K562 (cell line): ENCODE results near the gene ACTRT2. TPM values are rescaled to one million over a fixed set of nuclear protein-coding genes. Genes with fewer than 3 reads are reported as not detected.

Experiments used
- ATAC-seq: fragments of 200-7000 bp; cut with Tn5 transposase; 3 replicates; pipeline ENCODE4 v1.9.1; 2020; ENCODE audit warnings: moderate library complexity
- BruUV-seq: library from RNA; stranded (reverse); fragments of 400-500 nt; replicated peaks from 2 replicates; lab custom pipeline; 2021; lab: Mats Ljungman, UMichigan
- CTCF ChIA-PET: fragments of 300-600 bp; formaldehyde crosslinking; extraction: SDS; loops from one replicate; lab custom pipeline; 2021; ENCODE audit warnings: low intra/inter-chr PET ratio; lab: Yijun Ruan, JAX
- POLR2A ChIA-PET: fragments of 300-600, 350-650 bp; sonication (Branson Sonifier 250); formaldehyde crosslinking; extraction: SDS; loops from one replicate; lab custom pipeline; 2021; ENCODE audit warnings: antibody characterized with exemption, inconsistent platforms; lab: Yijun Ruan, JAX
- DNase-seq, 4 experiments: peaks; one replicate each; pipeline versions ENCODE4 v3.0.0 to v3.0.0-alpha.2; 2011 to 2018; ENCODE audit warnings: low spot score in 3 of 4, mixed read lengths in 3 of 4; ENCODE audit errors: extremely low read depth in 1 of 4
- FAIRE-seq: peaks from 2 replicates; lab custom pipeline; 2011; peaks lifted over from hg19 to GRCh38; lab: Jason Lieb, UNC
- H2AFZ ChIP-seq: 2 replicates; pipeline ENCODE4 v1.6.0; 2011; ENCODE audit warnings: low read depth, low read length, control low read depth, inconsistent platforms
- H3K27ac ChIP-seq: fragments of 200-600 bp; 3 replicates; pipeline ENCODE4 v1.8.0; 2011; ENCODE audit warnings: low read depth, mild to moderate bottlenecking, control low read depth, inconsistent platforms, low read length, moderate library complexity, mixed read lengths; ENCODE audit errors: extremely low read depth
- H3K27me3 ChIP-seq, 2 experiments: fragments of 300-600 bp in 1 of 2; 2 replicates in 1 of 2; 3 replicates in 1 of 2; pipeline versions ENCODE4 v1.6.0 to v1.8.0; 2011; ENCODE audit warnings: inconsistent platforms in 2 of 2, low read length in 2 of 2, mild to moderate bottlenecking in 1 of 2, mixed read lengths in 1 of 2, moderate library complexity in 1 of 2; ENCODE audit not compliant: control insufficient read depth in 2 of 2, insufficient read depth in 2 of 2
- H3K36me3 ChIP-seq: fragments of 300-600 bp; 3 replicates; pipeline ENCODE4 v1.8.0; 2011; ENCODE audit warnings: mild to moderate bottlenecking, low read length, inconsistent platforms; ENCODE audit not compliant: control insufficient read depth, insufficient read depth
- H3K4me1 ChIP-seq, 2 experiments: fragments of 200-600 bp in 1 of 2; replicated peaks in 1 of 2; 2 replicates in 1 of 2; 3 replicates in 1 of 2; pipeline versions ENCODE4 v1.5.1 to v1.8.0; 2011; ENCODE audit warnings: inconsistent platforms in 2 of 2, low read length in 2 of 2, mild to moderate bottlenecking in 1 of 2, mixed read lengths in 1 of 2, moderate library complexity in 1 of 2; ENCODE audit not compliant: control insufficient read depth in 2 of 2, insufficient read depth in 2 of 2
- H3K4me2 ChIP-seq: 2 replicates; pipeline ENCODE4 v1.6.1; 2011; ENCODE audit warnings: low read length, control low read depth, inconsistent platforms, mixed read lengths; ENCODE audit not compliant: insufficient read depth
- H3K4me3 ChIP-seq: fragments of 200-600 bp; sonication (generic), shearing (Covaris generic); 2 replicates; pipeline ENCODE4 v1.5.1; 2016; ENCODE audit warnings: control low read depth, inconsistent platforms
- H3K79me2 ChIP-seq: fragments of 200-600 bp; 3 replicates; pipeline ENCODE4 v1.8.0; 2011; ENCODE audit warnings: low read length, inconsistent platforms; ENCODE audit not compliant: control insufficient read depth, insufficient read depth
- H3K9ac ChIP-seq, 2 experiments: 2 replicates each; pipeline versions ENCODE4 v1.6.0 to v1.6.1; 2011; ENCODE audit warnings: low read depth in 2 of 2, low read length in 2 of 2, control low read depth in 1 of 2, inconsistent platforms in 1 of 2, mild to moderate bottlenecking in 1 of 2, mixed read lengths in 1 of 2; ENCODE audit not compliant: insufficient read depth in 1 of 2
- H3K9me1 ChIP-seq: one replicate; pipeline ENCODE4 v1.6.0; 2011; ENCODE audit warnings: inconsistent platforms, mild to moderate bottlenecking, low read length, moderate library complexity; ENCODE audit not compliant: control insufficient read depth, insufficient read depth
- H3K9me3 ChIP-seq: replicated peaks from 2 replicates; pipeline ENCODE4 v1.5.1; 2011; ENCODE audit warnings: low read depth, low read length, inconsistent platforms; ENCODE audit not compliant: control insufficient read depth, insufficient read depth
- H4K20me1 ChIP-seq: replicated peaks from 2 replicates; pipeline ENCODE4 v1.6.1; 2011; ENCODE audit warnings: low read length, inconsistent platforms, mixed read lengths; ENCODE audit not compliant: control insufficient read depth, insufficient read depth
- CEBPB ChIP-seq: fragments of 450-650 bp; IDR thresholded peaks from 2 replicates; pipeline ENCODE4 v1.6.1; 2016; ENCODE audit warnings: missing genetic modification characterization, missing compliant biosample characterization
- EP400 ChIP-seq: fragments of 450-650 bp; IDR thresholded peaks from 2 replicates; pipeline ENCODE4 v1.6.1; 2017; ENCODE audit warnings: antibody characterized with exemption, mild to moderate bottlenecking, moderate library complexity
- IFI16 ChIP-seq: fragments of 250-450 bp; sonication (Bioruptor Pico); IDR thresholded peaks from 2 replicates; pipeline ENCODE4 v2.1.2; 2022; ENCODE audit warnings: mild to moderate bottlenecking, inconsistent platforms
- IRF2 ChIP-seq: sonication (generic); formaldehyde crosslinking; IDR thresholded peaks from 2 replicates; pipeline ENCODE4 v1.8.1; 2022; ENCODE audit warnings: mild to moderate bottlenecking, missing genetic modification reagents
- MAFG ChIP-seq: fragments of 450-650 bp; conservative IDR thresholded peaks from 2 replicates; pipeline ENCODE4 v1.6.1; 2016; ENCODE audit warnings: missing genetic modification characterization, missing compliant biosample characterization
- MTA1 ChIP-seq: fragments of 450-650 bp; IDR thresholded peaks from 2 replicates; pipeline ENCODE4 v1.6.1; 2017; ENCODE audit warnings: borderline replicate concordance
- NFE2L1 ChIP-seq: fragments of 450-650 bp; IDR thresholded peaks from 2 replicates; pipeline ENCODE4 v1.6.1; 2016; ENCODE audit warnings: missing genetic modification characterization, low read depth, mild to moderate bottlenecking, missing compliant biosample characterization, moderate library complexity, borderline replicate concordance
- NFIC ChIP-seq: fragments of 450-650 bp; IDR thresholded peaks from 2 replicates; pipeline ENCODE4 v1.6.1; 2017; ENCODE audit warnings: mild to moderate bottlenecking, inconsistent platforms
- RFX1 ChIP-seq: fragments of 450-650 bp; IDR thresholded peaks from 2 replicates; pipeline ENCODE4 v1.6.1; 2016; ENCODE audit warnings: mild to moderate bottlenecking, moderate library complexity
- SP1 ChIP-seq: sonication (generic); formaldehyde crosslinking; IDR thresholded peaks from 2 replicates; pipeline ENCODE4 v1.8.1; 2022; ENCODE audit warnings: mild to moderate bottlenecking, missing genetic modification reagents
- ZNF121 ChIP-seq: sonication (generic); formaldehyde crosslinking; conservative IDR thresholded peaks from 2 replicates; pipeline ENCODE4 v1.8.0; 2022; ENCODE audit warnings: missing genetic modification reagents
- ZNF263 ChIP-seq: sonication (generic); formaldehyde crosslinking; IDR thresholded peaks from 2 replicates; pipeline ENCODE4 v1.8.0; 2022; ENCODE audit warnings: mild to moderate bottlenecking, missing genetic modification reagents, borderline replicate concordance
- ZNF445 ChIP-seq: fragments of 250-450 bp; sonication (Bioruptor Pico); IDR thresholded peaks from 2 replicates; pipeline ENCODE4 v1.4.0; 2020; ENCODE audit warnings: low read depth, mild to moderate bottlenecking, moderate library complexity
- ZNF830 ChIP-seq: fragments of 250-450 bp; sonication (Bioruptor Pico); IDR thresholded peaks from 2 replicates; pipeline ENCODE4 v1.5.0; 2021; ENCODE audit warnings: mild to moderate bottlenecking
- WGBS: fragments of 100-300 bp; shearing (Covaris generic); methylation state at CpG from one replicate; pipeline ENCODE4 v1.1.6; 2016; ENCODE audit warnings: low coverage, mixed read lengths; ENCODE audit not compliant: insufficient coverage; ENCODE audit errors: missing lambda C conversion rate; 5-methylcytosine and 5-hydroxymethylcytosine counted together
- in situ Hi-C: fragments of 300-500 bp; cut with MboI; formaldehyde crosslinking; loops from 4 replicates; pipeline ENCODE4 v1.15.0; 2018; ENCODE audit warnings: inconsistent platforms, mixed read lengths
- intact Hi-C: fragments of 100-400 bp; cut with micrococcal nuclease; formaldehyde crosslinking; loops from 2 replicates; pipeline ENCODE4 v1.14.2; 2022
- polyA plus RNA-seq, 8 experiments: library from polyadenylated mRNA; depleted of rRNA in 4 of 8; stranded (reverse) in 5 of 8; unstranded in 3 of 8; fragments of >200 nt; fragmentation: Nextera tagmentation in 2 of 8; fragmentation: Illumina TruSeq in 1 of 8; extraction: Ambion mirVana in 2 of 8; extraction: Trizol in 1 of 8; gene quantifications; 2 replicates each; pipeline versions ENCODE4 v1.2.1 to v1.2.3, GENCODE V29; 2011 to 2014; ENCODE audit warnings: inconsistent platforms in 1 of 8, missing spikeins in 1 of 8
- total RNA-seq, 7 experiments: library from RNA; depleted of rRNA in 6 of 7; stranded (reverse); fragments of >200 nt in 6 of 7; fragmentation: Illumina TruSeq in 2 of 7; extraction: Trizol in 2 of 7; gene quantifications; 2 replicates each; pipeline versions ENCODE4 v1.2.1 to v1.2.3, GENCODE V29; 2011 to 2021; ENCODE audit warnings: low replicate concordance in 1 of 7
- TF ChIP-seq, protein P1 (sequence below): sonication (generic); formaldehyde crosslinking; IDR thresholded peaks from 2 replicates; pipeline ENCODE4 v1.8.1; 2023; ENCODE audit warnings: mild to moderate bottlenecking, missing genetic modification reagents
- TF ChIP-seq, protein P2 (sequence below): IDR thresholded peaks from 2 replicates; pipeline ENCODE4 v1.6.1; 2012; ENCODE audit warnings: low read depth, low read length, improper control_type of control experiment, borderline replicate concordance

ACTRT2 gene
- total and polyA plus RNA-seq, 9 of the 15 experiments (the other 6 are each of a cell fraction or from before 2014, with no cell fraction given), result not detected

DNA sequence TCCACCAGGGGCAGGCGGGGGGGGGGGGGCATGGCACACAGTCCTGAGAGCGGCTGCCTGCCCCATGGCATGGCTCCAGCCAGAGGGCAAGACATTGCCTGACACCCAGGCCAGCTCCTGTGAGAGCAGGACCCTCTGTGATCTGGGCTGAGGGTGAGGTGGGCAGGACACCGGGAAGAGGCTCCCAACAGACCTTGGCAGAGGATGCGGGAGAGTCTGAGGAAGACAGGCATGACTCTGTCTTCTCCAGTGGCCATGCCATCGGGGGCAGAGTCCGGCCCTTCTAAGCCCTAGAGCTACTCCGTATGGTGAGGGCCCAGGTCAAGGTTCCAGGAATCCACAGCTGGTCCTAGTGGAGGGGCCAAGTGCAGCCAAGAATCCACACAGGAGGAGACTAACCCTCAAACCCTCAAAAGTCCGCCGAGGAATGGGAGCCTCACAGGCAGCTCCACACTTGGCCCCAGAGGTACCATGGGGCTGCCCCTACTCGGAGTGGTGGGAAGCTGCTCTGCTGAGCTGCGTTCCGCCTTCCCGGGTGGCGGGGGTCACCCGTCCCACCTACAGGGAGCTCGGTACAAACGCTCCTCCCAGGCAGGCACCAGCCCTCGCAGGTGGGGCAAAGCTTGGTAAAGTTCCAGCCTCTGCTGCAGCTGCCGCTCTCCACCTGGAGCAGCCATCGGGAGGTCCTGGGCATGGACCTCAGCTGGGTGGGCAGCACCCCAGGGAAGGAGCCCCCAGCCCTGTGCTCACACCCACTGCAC is 6.5 kb downstream of the ACTRT2 start:
- Histone ChIP-seq H3K9ac (no peak overlapping the region; a peak in 1 of 4 replicates), H3K27ac (no peak overlapping the region), H3K27me3 (peaks cover 18 to 56% of the 10 kb centered on the region in 2 experiments; a peak in 4 of 5 replicates), H3K36me3 (no peaks in the 10 kb centered on the region), H3K4me3 (no peak overlapping the region), H2AFZ (no peak overlapping the region), H3K9me3 (no peaks in the 10 kb centered on the region), H3K4me1 (no peaks in the 10 kb centered on the region; a peak in 1 of 5 replicates), H3K79me2 (no peaks in the 10 kb centered on the region), H3K4me2 (no peak overlapping the region), H3K9me1 (no peaks in the 10 kb centered on the region), H4K20me1 (no peaks in the 10 kb centered on the region)
- no peak for ATAC-seq
- TF ChIP-seq CEBPB (tag) (no peak), MTA1 (no peak), SP1 (CRISPR knock-in tag) (no peak), EP400 (no peak), IFI16 (CRISPR knock-in tag) (no peak), MAFG (no peak), ZNF830 (CRISPR knock-in tag) (no peak), ZNF445 (CRISPR knock-in tag) (no peak), RFX1 (no peak), NFE2L1 (tag) (no peak), ZNF263 (CRISPR knock-in tag) (no peak), ZNF121 (no peak), NFIC (no peak), IRF2 (no peak)
- TF ChIP-seq, protein P1, sequence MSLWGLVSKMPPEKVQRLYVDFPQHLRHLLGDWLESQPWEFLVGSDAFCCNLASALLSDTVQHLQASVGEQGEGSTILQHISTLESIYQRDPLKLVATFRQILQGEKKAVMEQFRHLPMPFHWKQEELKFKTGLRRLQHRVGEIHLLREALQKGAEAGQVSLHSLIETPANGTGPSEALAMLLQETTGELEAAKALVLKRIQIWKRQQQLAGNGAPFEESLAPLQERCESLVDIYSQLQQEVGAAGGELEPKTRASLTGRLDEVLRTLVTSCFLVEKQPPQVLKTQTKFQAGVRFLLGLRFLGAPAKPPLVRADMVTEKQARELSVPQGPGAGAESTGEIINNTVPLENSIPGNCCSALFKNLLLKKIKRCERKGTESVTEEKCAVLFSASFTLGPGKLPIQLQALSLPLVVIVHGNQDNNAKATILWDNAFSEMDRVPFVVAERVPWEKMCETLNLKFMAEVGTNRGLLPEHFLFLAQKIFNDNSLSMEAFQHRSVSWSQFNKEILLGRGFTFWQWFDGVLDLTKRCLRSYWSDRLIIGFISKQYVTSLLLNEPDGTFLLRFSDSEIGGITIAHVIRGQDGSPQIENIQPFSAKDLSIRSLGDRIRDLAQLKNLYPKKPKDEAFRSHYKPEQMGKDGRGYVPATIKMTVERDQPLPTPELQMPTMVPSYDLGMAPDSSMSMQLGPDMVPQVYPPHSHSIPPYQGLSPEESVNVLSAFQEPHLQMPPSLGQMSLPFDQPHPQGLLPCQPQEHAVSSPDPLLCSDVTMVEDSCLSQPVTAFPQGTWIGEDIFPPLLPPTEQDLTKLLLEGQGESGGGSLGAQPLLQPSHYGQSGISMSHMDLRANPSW (CRISPR knock-in tag), result no peak
- TF ChIP-seq, protein P2, sequence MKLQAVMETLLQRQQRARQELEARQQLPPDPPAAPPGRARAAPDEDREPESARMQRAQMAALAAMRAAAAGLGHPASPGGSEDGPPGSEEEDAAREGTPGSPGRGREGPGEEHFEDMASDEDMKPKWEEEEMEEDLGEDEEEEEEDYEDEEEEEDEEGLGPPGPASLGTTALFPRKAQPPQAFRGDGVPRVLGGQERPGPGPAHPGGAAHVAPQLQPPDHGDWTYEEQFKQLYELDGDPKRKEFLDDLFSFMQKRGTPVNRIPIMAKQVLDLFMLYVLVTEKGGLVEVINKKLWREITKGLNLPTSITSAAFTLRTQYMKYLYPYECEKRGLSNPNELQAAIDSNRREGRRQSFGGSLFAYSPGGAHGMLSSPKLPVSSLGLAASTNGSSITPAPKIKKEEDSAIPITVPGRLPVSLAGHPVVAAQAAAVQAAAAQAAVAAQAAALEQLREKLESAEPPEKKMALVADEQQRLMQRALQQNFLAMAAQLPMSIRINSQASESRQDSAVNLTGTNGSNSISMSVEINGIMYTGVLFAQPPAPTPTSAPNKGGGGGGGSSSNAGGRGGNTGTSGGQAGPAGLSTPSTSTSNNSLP, result no peak
- intact Hi-C loops, result no loop called here
- DNase-seq, result no peak
- POLR2A ChIA-PET, result no interaction called here
- no TSS peak for BruUV-seq
- in situ Hi-C loops, result no loop called here
- CTCF ChIA-PET, result no interaction called here
- WGBS, result 1% methylated on average over 17 of the region's 20 CpGs
- FAIRE-seq, result no peak
